Activated CD8-positive, alpha-beta T cell treated with anti-CD3 and anti-CD28 coated beads for 36 hours (primary cell): Measurements from ENCODE around the gene NELFCD. TPM values are rescaled to one million over a fixed set of nuclear protein-coding genes. Genes with fewer than 3 reads are reported as not detected.
A peak's percentile ranks its signal among the peaks of the same experiment; 100 is the strongest.

Source experiments
- ATAC-seq: fragments of 200-7000 bp; cut with Tn5 transposase; one replicate; pipeline ENCODE4 v1.10.0; 2021; ENCODE audit warnings: mild to moderate bottlenecking, moderate library complexity
- CTCF ChIA-PET: fragments of 350-600 bp; sonication (Branson Sonifier 250); formaldehyde crosslinking; loops from one replicate; lab custom pipeline; 2021; ENCODE audit warnings: antibody characterized with exemption; lab: Charles Lee
- POLR2A ChIA-PET: fragments of 350-600 bp; sonication (Branson Sonifier 250); formaldehyde crosslinking; loops from one replicate; lab custom pipeline; 2021; ENCODE audit warnings: antibody characterized with exemption; lab: Charles Lee
- DNase-seq: peaks from one replicate; pipeline ENCODE4 v3.0.0-alpha.2; 2020
- H3K27ac Mint-ChIP-seq: one replicate; pipeline ENCODE4 v1.8.0; 2021; ENCODE audit warnings: mild to moderate bottlenecking, mixed read lengths
- H3K27me3 Mint-ChIP-seq: one replicate; pipeline ENCODE4 v1.8.0; 2021; ENCODE audit warnings: mixed read lengths
- H3K36me3 Mint-ChIP-seq: one replicate; pipeline ENCODE4 v1.8.0; 2021; ENCODE audit warnings: low read depth, mixed read lengths
- H3K4me1 Mint-ChIP-seq: one replicate; pipeline ENCODE4 v1.8.0; 2021; ENCODE audit warnings: low read depth, mixed read lengths
- H3K4me3 Mint-ChIP-seq: one replicate; pipeline ENCODE4 v1.8.0; 2021; ENCODE audit warnings: mild to moderate bottlenecking, moderate library complexity, mixed read lengths
- H3K9me3 Mint-ChIP-seq: one replicate; pipeline ENCODE4 v1.8.0; 2021; ENCODE audit warnings: mixed read lengths
- intact Hi-C: fragments of 100-400 bp; cut with micrococcal nuclease; formaldehyde crosslinking; loops from one replicate; pipeline ENCODE4 v1.10.0; 2022
- total RNA-seq, 2 experiments: library from RNA; stranded (reverse); gene quantifications; one replicate each; pipeline ENCODE4 v1.2.3, GENCODE V29; 2021
- TF ChIP-seq, protein P1 (sequence below): fragments of 200-600 bp; IDR thresholded peaks from one replicate; pipeline ENCODE4 v1.8.0; 2022; ENCODE audit warnings: antibody characterized with exemption, mild to moderate bottlenecking

Gene NELFCD
- total RNA-seq, 2 experiments from 2014 or later: 106 to 120 TPM

DNA sequence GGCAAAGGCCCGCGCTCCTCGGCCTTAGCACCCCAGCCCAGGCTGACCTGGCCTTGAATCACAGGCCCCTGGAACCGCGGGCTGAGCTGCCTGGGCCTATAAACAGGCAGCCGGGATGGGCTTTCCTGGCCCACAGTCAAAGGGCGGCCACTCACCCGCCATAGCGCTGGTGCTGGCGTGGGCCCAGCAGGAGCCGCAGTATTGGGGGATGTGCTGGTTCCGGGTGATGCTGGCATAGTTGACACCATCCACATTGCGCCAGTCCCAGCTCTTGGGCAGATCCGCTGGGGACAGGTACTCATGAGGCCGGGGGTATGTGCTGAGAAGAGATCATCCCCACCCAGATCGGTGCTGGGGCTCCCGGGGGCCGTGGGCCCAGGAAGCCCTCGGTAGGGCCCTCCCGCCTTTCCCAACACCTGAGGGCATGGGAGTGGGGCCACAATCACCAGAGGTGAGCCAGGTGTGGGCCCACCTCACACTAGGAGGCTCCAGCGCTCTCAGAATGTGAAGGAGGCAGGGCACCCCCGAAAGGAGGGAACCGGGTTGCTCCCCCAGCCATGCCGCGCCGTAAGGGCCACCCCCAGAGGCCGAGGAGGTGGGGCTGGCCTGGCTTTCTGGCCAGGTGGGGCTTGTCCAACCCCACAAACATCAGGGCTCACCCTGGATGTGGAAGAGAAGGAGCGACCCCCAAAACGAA lies 25.3 kb downstream of the NELFCD start:
- TF ChIP-seq, protein P1, sequence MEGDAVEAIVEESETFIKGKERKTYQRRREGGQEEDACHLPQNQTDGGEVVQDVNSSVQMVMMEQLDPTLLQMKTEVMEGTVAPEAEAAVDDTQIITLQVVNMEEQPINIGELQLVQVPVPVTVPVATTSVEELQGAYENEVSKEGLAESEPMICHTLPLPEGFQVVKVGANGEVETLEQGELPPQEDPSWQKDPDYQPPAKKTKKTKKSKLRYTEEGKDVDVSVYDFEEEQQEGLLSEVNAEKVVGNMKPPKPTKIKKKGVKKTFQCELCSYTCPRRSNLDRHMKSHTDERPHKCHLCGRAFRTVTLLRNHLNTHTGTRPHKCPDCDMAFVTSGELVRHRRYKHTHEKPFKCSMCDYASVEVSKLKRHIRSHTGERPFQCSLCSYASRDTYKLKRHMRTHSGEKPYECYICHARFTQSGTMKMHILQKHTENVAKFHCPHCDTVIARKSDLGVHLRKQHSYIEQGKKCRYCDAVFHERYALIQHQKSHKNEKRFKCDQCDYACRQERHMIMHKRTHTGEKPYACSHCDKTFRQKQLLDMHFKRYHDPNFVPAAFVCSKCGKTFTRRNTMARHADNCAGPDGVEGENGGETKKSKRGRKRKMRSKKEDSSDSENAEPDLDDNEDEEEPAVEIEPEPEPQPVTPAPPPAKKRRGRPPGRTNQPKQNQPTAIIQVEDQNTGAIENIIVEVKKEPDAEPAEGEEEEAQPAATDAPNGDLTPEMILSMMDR: no peak
- Mint-ChIP-seq H3K27me3 (no peaks in the 10 kb centered on the region), H3K4me3 (peak overlapping the region; percentile 75), H3K9me3 (no peaks in the 10 kb centered on the region), H3K4me1 (peaks cover 31% of the 10 kb centered on the region), H3K27ac (peak overlapping the region; percentile 20), H3K36me3 (peaks cover 4% of the 10 kb centered on the region)
- intact Hi-C loops: no loop called here
- DNase-seq (no peak), ATAC-seq (peak; percentile 4)
- ChIA-PET CTCF (no interaction called here), POLR2A (interaction anchor here (2.1 kb wide), 1 partner anchor 10 kb away, joined by 5 read pairs; no protein-coding TSS in a partner anchor)

DNA sequence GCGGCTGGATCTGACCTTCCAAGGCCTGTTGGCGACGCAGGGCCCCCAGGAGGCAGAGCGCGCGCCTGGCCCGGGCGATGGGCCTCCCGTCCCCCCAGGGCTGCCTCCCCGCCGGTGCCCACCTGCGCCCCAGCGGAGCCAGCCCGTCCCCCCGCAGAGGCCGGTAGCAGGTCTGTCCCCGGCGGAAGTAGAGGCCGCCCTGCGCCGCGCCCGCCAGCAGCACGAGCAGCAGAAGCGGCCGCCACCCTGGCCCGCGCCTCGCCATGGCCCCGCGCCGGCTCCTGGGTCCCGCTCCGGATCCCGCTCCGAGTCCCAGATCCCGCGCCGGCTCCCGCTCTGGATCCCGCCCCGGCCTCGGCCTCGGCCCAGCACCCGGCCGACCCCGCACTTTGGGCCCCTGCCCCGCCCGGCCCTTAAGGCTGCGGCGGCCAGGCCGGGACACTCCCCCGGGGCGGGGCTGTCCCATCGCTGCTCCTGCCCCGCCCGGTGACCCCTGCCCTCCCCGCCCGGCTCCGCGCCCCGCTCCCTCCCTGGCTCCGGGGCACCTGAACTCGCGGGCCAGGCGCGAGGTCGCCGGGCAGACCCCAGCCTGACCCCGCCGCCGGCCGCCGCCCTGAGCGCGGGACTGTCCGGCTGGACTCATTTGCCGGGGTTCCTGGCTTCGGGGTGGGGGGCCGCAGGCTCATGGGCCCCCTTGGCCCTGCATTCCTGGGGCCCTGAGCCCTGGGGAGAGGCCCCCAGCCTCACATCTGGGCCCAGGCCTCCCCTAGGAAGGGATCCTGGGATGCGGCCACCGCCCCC lies 26.0 kb downstream of the NELFCD start, which contains the start of gene CTSZ:
TSS of gene CTSZ (minus strand) at position 391 of the 801 bp plus-strand sequence. CDS start at position 265, 126 bp downstream.
- Mint-ChIP-seq H3K4me1 (peaks cover 36% of the 10 kb centered on the region), H3K9me3 (no peaks in the 10 kb centered on the region), H3K27me3 (no peaks in the 10 kb centered on the region), H3K4me3 (peak within 1 kb of the TSS; percentile 75), H3K27ac (peak within 1 kb of the TSS; percentile 67), H3K36me3 (peaks cover 3% of the 10 kb centered on the region)
- ATAC-seq: peak; percentile 63
- TF ChIP-seq, protein P1: no peak
- intact Hi-C loops: no loop called here
- ChIA-PET POLR2A (interaction anchor here (1.4 to 2.1 kb wide), 3 partner anchors 11 to 26 kb away, joined by 3 to 5 read pairs (median 4); partner anchors contain the start of gene ATP5F1E), CTCF (no interaction called here)
- DNase-seq: peak; percentile 52

DNA sequence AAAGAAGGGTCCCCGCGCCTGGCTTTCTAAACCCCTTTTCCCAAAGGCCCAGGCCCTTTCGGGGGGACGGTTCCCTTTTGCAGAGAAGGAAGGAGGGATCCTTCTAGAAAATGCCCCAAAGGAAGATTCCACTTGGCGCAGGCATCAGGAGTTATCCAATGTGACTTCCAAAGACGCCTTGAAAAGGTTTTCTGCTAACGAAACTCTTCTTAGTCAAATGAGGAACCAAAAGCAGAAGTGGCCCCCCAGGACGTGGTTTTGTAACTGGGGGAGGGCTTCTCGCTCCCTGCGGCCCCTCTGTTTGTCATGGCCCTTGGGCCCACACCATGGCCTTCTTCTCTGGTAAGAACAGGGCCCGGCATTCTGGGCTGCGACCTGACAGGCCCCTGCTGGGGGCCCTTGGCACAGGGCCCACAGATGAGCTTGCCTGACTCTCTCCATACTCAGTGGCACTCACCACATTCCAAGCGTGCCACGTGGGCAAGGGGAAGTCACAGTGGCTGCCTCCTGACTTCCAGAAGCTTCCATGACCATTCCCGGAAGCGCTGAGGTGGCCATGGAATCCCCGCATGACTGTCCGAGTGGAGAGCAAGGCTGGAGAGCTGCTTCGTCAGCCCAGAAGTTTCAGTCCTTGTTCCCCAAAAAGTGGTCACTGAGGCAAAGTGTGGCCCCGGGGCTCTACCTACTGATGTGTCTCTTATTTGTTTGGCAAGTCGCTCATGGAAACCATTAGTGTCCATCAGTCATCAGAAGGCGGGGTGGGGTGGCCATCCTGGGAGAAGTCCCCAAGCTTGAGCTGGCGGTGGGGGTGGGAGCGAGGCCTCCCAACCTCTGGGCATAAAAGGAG lies 26.8 kb downstream of the NELFCD start:
- H3K9me3 Mint-ChIP-seq: no peaks in the 10 kb centered on the region
- peaks cover 36% of the 10 kb centered on the region for H3K4me1 Mint-ChIP-seq
- CTCF ChIA-PET: interaction anchor here (1.7 kb wide), 1 partner anchor 137 kb away, joined by 4 read pairs; no protein-coding TSS in a partner anchor
- peaks cover 3% of the 10 kb centered on the region for H3K36me3 Mint-ChIP-seq
- DNase-seq: peak; percentile 42
- H3K27ac Mint-ChIP-seq: peak overlapping the region; percentile 67
- no peak for ATAC-seq
- H3K27me3 Mint-ChIP-seq: no peaks in the 10 kb centered on the region
- TF ChIP-seq, protein P1: no peak
- peak overlapping the region; percentile 61 for H3K4me3 Mint-ChIP-seq
- intact Hi-C loops: no loop called here
- POLR2A ChIA-PET: interaction anchor here (0.6 to 2.0 kb wide), 7 partner anchors 12 to 295 kb away, joined by 3 to 11 read pairs (median 3); partner anchors contain the start of gene ATP5F1E

GRCh38 chr20:59008715-59009336 lies 27.8 kb downstream of the NELFCD start:
- POLR2A ChIA-PET: interaction anchor here (0.6 to 2.0 kb wide), 8 partner anchors 13 to 296 kb away, joined by 3 to 11 read pairs (median 4); partner anchors contain the start of gene ATP5F1E
- peaks cover 3% of the 10 kb centered on the region for H3K36me3 Mint-ChIP-seq
- peaks cover 42% of the 10 kb centered on the region for H3K4me1 Mint-ChIP-seq
- CTCF ChIA-PET: interaction anchor here (1.7 to 2.1 kb wide), 2 partner anchors 79 to 138 kb away, joined by 4 to 6 read pairs; no protein-coding TSS in a partner anchor
- TF ChIP-seq, protein P1: no peak
- no peaks in the 10 kb centered on the region for H3K27me3 Mint-ChIP-seq
- DNase-seq (no peak), ATAC-seq (no peak)
- H3K9me3 Mint-ChIP-seq: no peaks in the 10 kb centered on the region
- H3K27ac Mint-ChIP-seq: no peak overlapping the region
- intact Hi-C loops: no loop called here
- no peak overlapping the region for H3K4me3 Mint-ChIP-seq
